Activated CD4-positive, alpha-beta T cell treated with anti-CD3 and anti-CD28 coated beads, Interleukin-2, Interleukin-4, amounts not matched to agents 100 ng/mL and 50 ng/mL, durations not matched to agents 16 hours and 8 hours (primary cell): ENCODE measurements around the gene TBC1D1.
"Not testable (repeated sequence)": the region's sequence is repeated elsewhere in the genome, so short reads cannot be mapped to it uniquely, and the experiment has no call there.

Experiments
- DNase-seq: peaks from one replicate; pipeline ENCODE4 v3.0.0-alpha.2; 2020; ENCODE audit warnings: low spot score

TBC1D1 gene

GRCh38 chr4:37889849-37890800 lies 759 bp upstream of the TBC1D1 start:
- DNase-seq = peak; percentile 25

- DNase-seq = peak; percentile 91
These were observed 626 bp downstream of the TBC1D1 start for GRCh38 chr4:37891260-37892159.

GRCh38 chr4:37892641-37893040 lies 1.8 kb downstream of the TBC1D1 start:
- DNase-seq = peak; percentile 36

- DNase-seq = no peak
These were observed 2.3 kb downstream of the TBC1D1 start for GRCh38 chr4:37893164-37893563.

- no peak for DNase-seq
These were observed 4.4 kb downstream of the TBC1D1 start for GRCh38 chr4:37895271-37895670.

- no peak for DNase-seq
These were observed 5.4 kb downstream of the TBC1D1 start for GRCh38 chr4:37896206-37896860.

- DNase-seq = no peak
These were observed 11.3 kb downstream of the TBC1D1 start for GRCh38 chr4:37902212-37902611.

GRCh38 chr4:37902738-37903693 lies 12.1 kb downstream of the TBC1D1 start:
- DNase-seq = no peak

GRCh38 chr4:37903901-37904300 lies 13.0 kb downstream of the TBC1D1 start:
- no peak for DNase-seq

- no peak for DNase-seq
These were observed 13.9 kb downstream of the TBC1D1 start for GRCh38 chr4:37904824-37905223.

GRCh38 chr4:37905533-37906169 lies 14.8 kb downstream of the TBC1D1 start:
- no peak for DNase-seq

GRCh38 chr4:37908488-37909331 lies 17.8 kb downstream of the TBC1D1 start:
- no peak for DNase-seq

- no peak for DNase-seq
These were observed 18.6 kb downstream of the TBC1D1 start for GRCh38 chr4:37909332-37910090.

GRCh38 chr4:37910091-37910486 lies 19.2 kb downstream of the TBC1D1 start:
- no peak for DNase-seq

GRCh38 chr4:37914539-37914938 lies 23.7 kb downstream of the TBC1D1 start:
- no peak for DNase-seq

- DNase-seq = no peak
These were observed 26.5 kb downstream of the TBC1D1 start for GRCh38 chr4:37917388-37917787.

- no peak for DNase-seq
These were observed 27.8 kb downstream of the TBC1D1 start for GRCh38 chr4:37918653-37919052.

GRCh38 chr4:37922328-37922727 lies 31.4 kb downstream of the TBC1D1 start:
- no peak for DNase-seq

GRCh38 chr4:37923089-37923488 lies 32.2 kb downstream of the TBC1D1 start:
- not testable (repeated sequence) for DNase-seq
